GM18861 (cell line): ENCODE measurements around the gene TRIM45.
"Not testable (repeated sequence)": the region's sequence is repeated elsewhere in the genome, so short reads cannot be mapped to it uniquely, and the experiment has no call there.

ENCODE experiments used
- ATAC-seq: cut with Tn5 transposase; IDR thresholded peaks from one replicate; pipeline ENCODE4 v1.9.1; 2021; ENCODE audit not compliant: unreplicated experiment

The TRIM45 gene

GRCh38 chr1:117135329-117135728 is 13.8 kb upstream of the TRIM45 start:
- ATAC-seq = no peak

GRCh38 chr1:117130526-117130925 is 9.0 kb upstream of the TRIM45 start:
- no peak for ATAC-seq

- no peak for ATAC-seq
Observed at GRCh38 chr1:117128323-117129079, 7.0 kb upstream of the TRIM45 start.

GRCh38 chr1:117127795-117128194 is 6.2 kb upstream of the TRIM45 start:
- no peak for ATAC-seq

- no peak for ATAC-seq
Observed at GRCh38 chr1:117124661-117125060, 3.1 kb upstream of the TRIM45 start.

GRCh38 chr1:117123274-117123673 is 1.7 kb upstream of the TRIM45 start:
- no peak for ATAC-seq

- no peak for ATAC-seq
Observed at GRCh38 chr1:117122330-117123025, 929 bp upstream of the TRIM45 start.

GRCh38 chr1:117120774-117121588 is 568 bp downstream of the TRIM45 start:
- ATAC-seq = no peak

- not testable (repeated sequence) for ATAC-seq
Observed at GRCh38 chr1:117119144-117119543, 2.4 kb downstream of the TRIM45 start.

- ATAC-seq = no peak
Observed at GRCh38 chr1:117118137-117118536, 3.4 kb downstream of the TRIM45 start.

GRCh38 chr1:117117697-117118096 is 3.9 kb downstream of the TRIM45 start:
- ATAC-seq = no peak

GRCh38 chr1:117116784-117117130 is 4.8 kb downstream of the TRIM45 start:
- no peak for ATAC-seq

- no peak for ATAC-seq
Observed at GRCh38 chr1:117116090-117116783, 5.3 kb downstream of the TRIM45 start.

- no peak for ATAC-seq
Observed at GRCh38 chr1:117114877-117115276, 6.7 kb downstream of the TRIM45 start.

GRCh38 chr1:117113199-117113598 is 8.3 kb downstream of the TRIM45 start:
- ATAC-seq = no peak

- ATAC-seq = no peak
Observed at GRCh38 chr1:117112047-117112717, 9.4 kb downstream of the TRIM45 start.

- no peak for ATAC-seq
Observed at GRCh38 chr1:117110774-117111173, 10.8 kb downstream of the TRIM45 start.

GRCh38 chr1:117107364-117107763 is 14.2 kb downstream of the TRIM45 start:
- ATAC-seq = no peak

GRCh38 chr1:117106478-117106877 is 15.1 kb downstream of the TRIM45 start:
- no peak for ATAC-seq

GRCh38 chr1:117105722-117106121 is 15.8 kb downstream of the TRIM45 start:
- no peak for ATAC-seq

- ATAC-seq = no peak
Observed at GRCh38 chr1:117104986-117105385, 16.6 kb downstream of the TRIM45 start.
